Astrocyte (in vitro differentiated cells and primary cell): ENCODE data around the gene UQCRFS1. TPM values are rescaled to one million over a fixed set of nuclear protein-coding genes. Genes with fewer than 3 reads are reported as not detected.
"Not testable (repeated sequence)": the region's sequence is repeated elsewhere in the genome, so short reads cannot be mapped to it uniquely, and the experiment has no call there.

ENCODE experiments used
- DNase-seq: peaks from one replicate; pipeline ENCODE4 v3.0.0-alpha.2; 2010; ENCODE audit warnings: low read depth
- FAIRE-seq: peaks from 2 replicates; lab custom pipeline; 2011; peaks lifted over from hg19 to GRCh38; lab: Jason Lieb, UNC
- H2AFZ ChIP-seq: 2 replicates; pipeline ENCODE4 v1.6.0; 2012; ENCODE audit warnings: low read depth, low read length, inconsistent platforms
- H3K27ac ChIP-seq: 2 replicates; pipeline ENCODE4 v1.5.1; 2011; ENCODE audit warnings: low read depth, low read length, inconsistent platforms
- H3K27me3 ChIP-seq: 2 replicates; pipeline ENCODE4 v1.6.0; 2011; ENCODE audit warnings: low read length, inconsistent platforms; ENCODE audit not compliant: insufficient read depth
- H3K36me3 ChIP-seq: 2 replicates; pipeline ENCODE4 v1.5.1; 2011; ENCODE audit warnings: low read length, inconsistent platforms; ENCODE audit not compliant: insufficient read depth
- H3K4me1 ChIP-seq: 2 replicates; pipeline ENCODE4 v1.5.1; 2011; ENCODE audit warnings: low read length, inconsistent platforms; ENCODE audit not compliant: insufficient read depth
- H3K4me2 ChIP-seq: 2 replicates; pipeline ENCODE4 v1.6.0; 2012; ENCODE audit warnings: low read length, inconsistent platforms
- H3K4me3 ChIP-seq: 2 replicates; pipeline ENCODE4 v1.5.1; 2011; ENCODE audit warnings: low read depth, mild to moderate bottlenecking, low read length, inconsistent platforms; ENCODE audit not compliant: insufficient read depth
- H3K79me2 ChIP-seq: 2 replicates; pipeline ENCODE4 v1.6.0; 2012; ENCODE audit warnings: mild to moderate bottlenecking, low read length, inconsistent platforms; ENCODE audit not compliant: insufficient read depth
- H3K9ac ChIP-seq: 2 replicates; pipeline ENCODE4 v1.6.0; 2012; ENCODE audit warnings: mild to moderate bottlenecking, low read length, inconsistent platforms
- H3K9me3 ChIP-seq: 2 replicates; pipeline ENCODE4 v1.5.1; 2012; ENCODE audit warnings: low read depth, mild to moderate bottlenecking, low read length, inconsistent platforms; ENCODE audit not compliant: insufficient read depth
- H4K20me1 ChIP-seq: 2 replicates; pipeline ENCODE4 v1.6.0; 2012; ENCODE audit warnings: low read length, inconsistent platforms; ENCODE audit not compliant: insufficient read depth
- H3K27ac Mint-ChIP-seq: one replicate; pipeline ENCODE4 v1.8.0; 2021; ENCODE audit warnings: mild to moderate bottlenecking, mixed read lengths; ENCODE audit not compliant: unreplicated experiment
- H3K27me3 Mint-ChIP-seq: one replicate; pipeline ENCODE4 v1.8.0; 2021; ENCODE audit warnings: low read depth, mixed read lengths; ENCODE audit not compliant: unreplicated experiment
- H3K36me3 Mint-ChIP-seq: one replicate; pipeline ENCODE4 v1.8.0; 2021; ENCODE audit warnings: low read depth, mixed read lengths; ENCODE audit not compliant: unreplicated experiment
- H3K4me1 Mint-ChIP-seq: one replicate; pipeline ENCODE4 v1.8.0; 2021; ENCODE audit warnings: low read depth, mixed read lengths; ENCODE audit not compliant: unreplicated experiment
- H3K4me3 Mint-ChIP-seq: one replicate; pipeline ENCODE4 v1.8.0; 2021; ENCODE audit warnings: mild to moderate bottlenecking, moderate library complexity, mixed read lengths; ENCODE audit not compliant: unreplicated experiment
- H3K9me3 Mint-ChIP-seq: one replicate; pipeline ENCODE4 v1.8.0; 2021; ENCODE audit warnings: mild to moderate bottlenecking, mixed read lengths; ENCODE audit not compliant: unreplicated experiment
- CTCF ChIP-seq: IDR thresholded peaks from 2 replicates; pipeline ENCODE4 v1.5.1; 2011; ENCODE audit warnings: low read depth, mild to moderate bottlenecking, inconsistent platforms, low read length, moderate library complexity; ENCODE audit not compliant: insufficient read depth
- EZH2 ChIP-seq: IDR thresholded peaks from 2 replicates; pipeline ENCODE4 v1.6.1; 2012; ENCODE audit warnings: mild to moderate bottlenecking, low read length, inconsistent platforms; ENCODE audit not compliant: insufficient read depth
- total RNA-seq: library from RNA; stranded (reverse); gene quantifications from 2 replicates; pipeline ENCODE4 v1.2.1, GENCODE V29; 2021

Gene UQCRFS1
- total RNA-seq, 1 donor from 2014 or later: 33.1 TPM

GRCh38 chr19:29239213-29239776 is 26.3 kb upstream of the UQCRFS1 start:
- H3K9ac ChIP-seq: no peak overlapping the region
- H3K4me1 ChIP-seq: no peaks in the 10 kb centered on the region
- DNase-seq (no peak), FAIRE-seq (no peak)
- H2AFZ ChIP-seq: no peak overlapping the region
- no peak overlapping the region for H3K27ac ChIP-seq
- no peaks in the 10 kb centered on the region for H3K36me3 ChIP-seq
- no peaks in the 10 kb centered on the region for H3K79me2 ChIP-seq
- Mint-ChIP-seq H3K9me3 (peaks cover 9% of the 10 kb centered on the region), H3K36me3 (no peaks in the 10 kb centered on the region), H3K27me3 (peaks cover 10% of the 10 kb centered on the region), H3K4me1 (no peaks in the 10 kb centered on the region), H3K27ac (no peak overlapping the region), H3K4me3 (no peak overlapping the region)
- H3K9me3 ChIP-seq: no peaks in the 10 kb centered on the region
- TF ChIP-seq CTCF (no peak), EZH2 (no peak)
- no peak overlapping the region for H3K4me3 ChIP-seq
- no peak overlapping the region for H3K4me2 ChIP-seq
- no peaks in the 10 kb centered on the region for H4K20me1 ChIP-seq
- H3K27me3 ChIP-seq: no peaks in the 10 kb centered on the region

GRCh38 chr19:29233591-29233990 is 20.6 kb upstream of the UQCRFS1 start:
- H3K4me3 ChIP-seq: no peak overlapping the region
- H3K9me3 Mint-ChIP-seq: peaks cover 9% of the 10 kb centered on the region
- H3K79me2 ChIP-seq: no peaks in the 10 kb centered on the region
- no peak overlapping the region for H3K4me2 ChIP-seq
- DNase-seq: no peak
- H3K36me3 ChIP-seq: no peaks in the 10 kb centered on the region
- no peaks in the 10 kb centered on the region for H4K20me1 ChIP-seq
- no peaks in the 10 kb centered on the region for H3K4me1 ChIP-seq
- FAIRE-seq: no peak
- H3K4me3 Mint-ChIP-seq: no peak overlapping the region
- no peak overlapping the region for H2AFZ ChIP-seq
- H3K27me3 Mint-ChIP-seq: peaks cover 14% of the 10 kb centered on the region
- no peak overlapping the region for H3K27ac ChIP-seq
- no peak overlapping the region for H3K27ac Mint-ChIP-seq
- TF ChIP-seq CTCF (no peak), EZH2 (no peak)
- H3K36me3 Mint-ChIP-seq: no peaks in the 10 kb centered on the region
- no peaks in the 10 kb centered on the region for H3K27me3 ChIP-seq
- H3K9ac ChIP-seq: no peak overlapping the region
- no peaks in the 10 kb centered on the region for H3K4me1 Mint-ChIP-seq
- H3K9me3 ChIP-seq: peaks cover 6% of the 10 kb centered on the region

GRCh38 chr19:29232315-29232852 is 19.4 kb upstream of the UQCRFS1 start:
- Histone ChIP-seq H3K4me2 (no peak overlapping the region), H3K27ac (no peak overlapping the region), H3K79me2 (no peaks in the 10 kb centered on the region), H3K4me1 (no peaks in the 10 kb centered on the region), H4K20me1 (no peaks in the 10 kb centered on the region), H3K27me3 (no peaks in the 10 kb centered on the region), H2AFZ (no peak overlapping the region), H3K36me3 (no peaks in the 10 kb centered on the region), H3K9me3 (peaks cover 6% of the 10 kb centered on the region), H3K9ac (no peak overlapping the region), H3K4me3 (no peak overlapping the region)
- H3K27ac Mint-ChIP-seq: no peak overlapping the region
- H3K4me3 Mint-ChIP-seq: no peak overlapping the region
- peaks cover 17% of the 10 kb centered on the region for H3K27me3 Mint-ChIP-seq
- TF ChIP-seq EZH2 (no peak), CTCF (no peak)
- DNase-seq: no peak
- H3K9me3 Mint-ChIP-seq: peaks cover 9% of the 10 kb centered on the region
- no peak for FAIRE-seq
- H3K36me3 Mint-ChIP-seq: no peaks in the 10 kb centered on the region
- no peaks in the 10 kb centered on the region for H3K4me1 Mint-ChIP-seq

- H3K4me1 ChIP-seq, H3K79me2 ChIP-seq, H3K9me3 ChIP-seq, FAIRE-seq, H3K9ac ChIP-seq, DNase-seq, H3K27me3 ChIP-seq, H3K9me3 Mint-ChIP-seq, H3K4me3 ChIP-seq, H4K20me1 ChIP-seq, H3K36me3 ChIP-seq, H3K36me3 Mint-ChIP-seq, H3K27ac Mint-ChIP-seq, H3K4me3 Mint-ChIP-seq, H3K4me2 ChIP-seq, H2AFZ ChIP-seq, H3K27ac ChIP-seq, H3K4me1 Mint-ChIP-seq: not testable (repeated sequence)
- H3K27me3 Mint-ChIP-seq: peaks cover 17% of the 10 kb centered on the region
Measured at GRCh38 chr19:29231306-29231705, 18.4 kb upstream of the UQCRFS1 start.
